AG04449 (cell line): Measurements from ENCODE around the gene JAGN1.

Source experiments
- CTCF ChIA-PET: fragments of 350-600 bp; formaldehyde crosslinking; extraction: SDS; loops from one replicate; lab custom pipeline; 2021; ENCODE audit warnings: antibody characterized with exemption; lab: Yijun Ruan, JAX
- POLR2A ChIA-PET: fragments of 400-600, 350-600 bp; formaldehyde crosslinking; extraction: SDS; loops from one replicate; lab custom pipeline; 2020; ENCODE audit warnings: antibody characterized with exemption, inconsistent platforms; lab: Yijun Ruan, JAX
- DNase-seq: peaks from one replicate; pipeline ENCODE4 v3.0.0-alpha.2; 2010; ENCODE audit warnings: low read depth, low spot score
- H3K4me3 ChIP-seq: 2 replicates; pipeline ENCODE4 v1.5.1; 2011; ENCODE audit warnings: low read depth, mild to moderate bottlenecking, control low read depth, low read length
- TF ChIP-seq, protein P1 (sequence below): IDR thresholded peaks from one replicate; pipeline ENCODE4 v1.5.1; 2011; ENCODE audit warnings: mild to moderate bottlenecking, moderate library complexity, low read length, control low read depth, inconsistent platforms; ENCODE audit not compliant: insufficient read depth; ENCODE audit errors: missing control alignments

Gene JAGN1

DNA sequence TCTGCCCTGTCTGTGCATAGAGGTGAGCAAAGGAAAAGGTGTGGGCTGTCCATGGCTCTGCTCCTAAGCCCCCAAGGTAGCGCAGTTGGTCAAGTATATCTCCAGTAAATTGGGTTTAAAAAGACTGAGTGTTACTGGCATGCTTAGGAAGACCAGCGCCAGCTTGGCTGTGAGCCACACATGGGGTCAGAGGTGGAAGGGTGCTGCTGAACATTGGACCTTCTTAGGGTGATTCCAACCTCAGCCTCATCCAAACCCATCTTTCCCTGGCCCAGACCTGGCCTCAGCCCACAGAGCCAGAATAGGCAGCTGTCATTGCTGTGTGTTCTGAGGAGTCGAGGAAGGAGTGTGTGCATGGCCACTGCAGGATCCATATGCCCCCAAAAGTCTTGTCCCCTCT, 17.9 kb downstream of the JAGN1 start:
- POLR2A ChIA-PET: interaction anchor here (1.2 kb wide), 1 partner anchor 24 kb away, joined by 3 read pairs; no protein-coding TSS in a partner anchor
- DNase-seq: no peak
- H3K4me3 ChIP-seq: no peak overlapping the region
- TF ChIP-seq, protein P1, sequence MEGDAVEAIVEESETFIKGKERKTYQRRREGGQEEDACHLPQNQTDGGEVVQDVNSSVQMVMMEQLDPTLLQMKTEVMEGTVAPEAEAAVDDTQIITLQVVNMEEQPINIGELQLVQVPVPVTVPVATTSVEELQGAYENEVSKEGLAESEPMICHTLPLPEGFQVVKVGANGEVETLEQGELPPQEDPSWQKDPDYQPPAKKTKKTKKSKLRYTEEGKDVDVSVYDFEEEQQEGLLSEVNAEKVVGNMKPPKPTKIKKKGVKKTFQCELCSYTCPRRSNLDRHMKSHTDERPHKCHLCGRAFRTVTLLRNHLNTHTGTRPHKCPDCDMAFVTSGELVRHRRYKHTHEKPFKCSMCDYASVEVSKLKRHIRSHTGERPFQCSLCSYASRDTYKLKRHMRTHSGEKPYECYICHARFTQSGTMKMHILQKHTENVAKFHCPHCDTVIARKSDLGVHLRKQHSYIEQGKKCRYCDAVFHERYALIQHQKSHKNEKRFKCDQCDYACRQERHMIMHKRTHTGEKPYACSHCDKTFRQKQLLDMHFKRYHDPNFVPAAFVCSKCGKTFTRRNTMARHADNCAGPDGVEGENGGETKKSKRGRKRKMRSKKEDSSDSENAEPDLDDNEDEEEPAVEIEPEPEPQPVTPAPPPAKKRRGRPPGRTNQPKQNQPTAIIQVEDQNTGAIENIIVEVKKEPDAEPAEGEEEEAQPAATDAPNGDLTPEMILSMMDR: no peak
- CTCF ChIA-PET: interaction anchor here (0.8 to 1.8 kb wide), 4 partner anchors 23 to 83 kb away, joined by 3 to 10 read pairs (median 4); no protein-coding TSS in a partner anchor

DNA sequence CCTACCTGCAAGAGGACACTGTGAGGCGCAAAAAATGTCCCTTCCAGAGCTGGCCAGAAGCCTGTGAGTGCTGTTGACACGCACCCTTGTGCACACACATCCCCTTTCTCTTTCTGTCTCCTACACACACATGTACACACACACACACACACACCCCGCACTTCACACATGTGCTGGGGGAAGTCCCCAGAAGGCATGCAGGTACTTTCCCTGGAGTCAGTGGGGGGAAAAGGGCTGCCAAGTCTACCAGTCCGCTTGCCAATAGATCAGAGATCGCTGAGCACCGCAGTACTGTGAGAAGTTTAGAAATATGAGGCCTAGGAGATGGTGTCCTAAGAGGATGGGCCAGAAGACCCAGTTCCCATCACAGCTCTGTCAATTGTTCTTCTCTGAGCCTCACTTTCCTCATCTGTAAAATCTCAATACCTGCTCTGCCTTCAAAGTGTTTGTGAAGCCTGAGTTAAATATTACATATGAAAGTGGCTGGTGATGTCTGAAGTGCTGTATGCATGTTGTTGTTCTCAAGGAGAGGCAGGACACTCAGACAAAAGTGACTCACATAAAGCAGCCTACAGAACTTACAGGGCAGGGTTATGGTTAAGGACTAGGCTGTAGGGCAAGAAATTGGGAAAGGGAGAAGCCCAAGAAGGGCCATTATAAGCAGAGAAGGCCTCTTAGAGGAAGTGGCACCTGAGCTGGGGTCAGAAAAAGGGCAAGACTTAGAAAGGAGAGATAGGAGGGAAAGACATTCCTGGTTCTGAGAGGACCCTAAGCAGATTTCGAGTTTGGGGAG, 19.0 kb downstream of the JAGN1 start:
- TF ChIP-seq, protein P1: no peak
- H3K4me3 ChIP-seq: no peak overlapping the region
- no peak for DNase-seq
- ChIA-PET POLR2A (no interaction called here), CTCF (interaction anchor here (1.3 to 2.5 kb wide), 2 partner anchors 37 to 61 kb away, joined by 4 to 9 read pairs; no protein-coding TSS in a partner anchor)

DNA sequence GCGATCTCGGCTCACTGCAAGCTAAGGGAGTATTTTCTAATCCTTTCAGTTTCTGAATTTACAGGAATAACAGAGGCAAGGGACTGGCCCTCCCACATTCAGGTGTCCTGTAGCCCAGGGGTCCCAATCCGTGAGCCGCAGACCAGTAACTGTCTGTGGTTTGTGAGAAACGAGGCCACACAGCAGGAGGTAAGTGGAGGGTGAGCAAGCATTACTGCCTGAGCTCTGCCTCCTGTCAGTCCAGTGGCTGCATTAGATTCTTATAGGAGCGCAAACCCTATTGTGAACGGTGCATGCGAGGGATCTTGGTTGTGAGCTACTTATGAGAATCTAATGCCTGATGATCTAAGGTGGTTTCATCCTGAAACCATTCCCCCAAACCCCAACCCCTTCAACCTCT, 21.5 kb downstream of the JAGN1 start:
- ChIA-PET CTCF (interaction anchor here (0.7 to 2.5 kb wide), 8 partner anchors 9 to 65 kb away, joined by 3 to 9 read pairs (median 6); partner anchors contain the start of genes CRELD1 and IL17RE), POLR2A (interaction anchor here (0.9 to 1.4 kb wide), 2 partner anchors 9 to 22 kb away, joined by 3 to 5 read pairs; partner anchors contain the start of genes CRELD1 and IL17RE)
- no peak for DNase-seq
- H3K4me3 ChIP-seq: no peak overlapping the region
- TF ChIP-seq, protein P1: no peak

DNA sequence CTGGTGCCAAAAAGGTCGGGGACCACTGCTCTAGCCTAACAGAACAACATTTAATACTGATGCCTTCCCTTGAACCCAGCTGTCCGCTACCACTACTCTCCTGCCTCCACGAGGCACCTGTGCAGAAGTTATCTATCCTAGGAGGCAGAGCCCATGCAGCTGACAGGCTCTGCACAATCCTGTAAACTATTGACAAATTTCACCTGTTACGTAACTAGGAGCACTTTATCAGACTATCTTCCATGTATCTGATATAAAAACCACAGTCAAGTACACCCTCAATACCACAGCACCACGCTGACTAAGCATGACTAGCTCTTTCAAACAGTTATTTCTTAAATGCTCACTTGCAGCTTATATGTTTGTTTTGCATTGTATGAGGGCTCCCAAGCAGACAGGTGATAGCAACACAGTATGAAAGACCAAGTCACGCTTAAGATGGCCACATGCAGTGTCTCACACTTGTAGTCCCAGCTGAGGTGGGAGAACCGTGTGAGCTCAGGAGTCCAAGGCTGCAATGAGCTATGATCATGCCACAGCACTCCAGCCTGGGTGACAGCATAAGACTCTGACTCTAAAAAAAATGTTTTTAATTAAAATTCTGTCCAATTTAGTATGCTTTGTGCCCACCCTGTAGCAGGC, 22.0 kb downstream of the JAGN1 start:
- DNase-seq: no peak
- TF ChIP-seq, protein P1: no peak
- POLR2A ChIA-PET: interaction anchor here (0.9 to 1.4 kb wide), 2 partner anchors 9 to 21 kb away, joined by 3 to 5 read pairs; partner anchors contain the start of genes CRELD1 and IL17RE
- CTCF ChIA-PET: interaction anchor here (0.7 to 2.1 kb wide), 9 partner anchors 9 to 65 kb away, joined by 3 to 16 read pairs (median 6); partner anchors contain the start of genes CRELD1 and IL17RE
- no peak overlapping the region for H3K4me3 ChIP-seq

DNA sequence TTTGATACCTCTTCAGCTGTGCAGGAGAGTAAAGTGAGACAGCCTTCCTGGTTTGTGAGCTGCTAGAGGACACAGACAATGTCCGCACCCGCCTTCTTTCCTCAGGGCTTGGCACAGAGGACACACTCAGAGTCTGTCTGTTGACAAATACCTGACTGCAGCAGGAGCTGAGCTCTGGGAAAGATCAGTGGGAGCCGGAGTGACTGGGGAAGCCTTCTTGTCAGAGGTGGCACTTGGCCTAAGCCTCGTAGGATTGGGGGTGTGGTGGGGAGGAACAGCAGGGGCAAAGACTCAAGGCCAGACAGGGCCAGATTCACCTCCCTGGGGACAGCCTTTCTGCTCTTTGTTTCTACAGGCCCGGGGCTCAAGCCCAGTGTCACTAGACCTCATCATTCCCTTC, 23.2 kb downstream of the JAGN1 start:
- TF ChIP-seq, protein P1: no peak
- H3K4me3 ChIP-seq: no peak overlapping the region
- no peak for DNase-seq
- ChIA-PET POLR2A (interaction anchor here (1.1 kb wide), 1 partner anchor 21 kb away, joined by 3 read pairs; no protein-coding TSS in a partner anchor), CTCF (interaction anchor here (1.1 to 2.1 kb wide), 5 partner anchors 10 to 64 kb away, joined by 3 to 16 read pairs (median 6); partner anchors contain the start of gene IL17RE)
